ENCODE results near the gene TOB1.
"Not testable (repeated sequence)": the region's sequence is repeated elsewhere in the genome, so short reads cannot be mapped to it uniquely, and the experiment has no call there.

TOB1 gene

GRCh38 chr17:50902372-50903353 lies 36.5 kb upstream of the TOB1 start:
- no peak for TF ChIP-seq CTCF (conservative IDR thresholded peaks at IDR 0.05; ENCODE audit: low read depth, low read length)
- H3K4me3 ChIP-seq (ENCODE audit: low read depth, low read length), result no peak overlapping the region
- DNase-seq (ENCODE audit: low read depth), result no peak

- TF ChIP-seq CTCF (conservative IDR thresholded peaks at IDR 0.05; ENCODE audit: low read depth, low read length), result no peak
- DNase-seq (ENCODE audit: low read depth), result no peak
- H3K4me3 ChIP-seq (ENCODE audit: low read depth, low read length), result no peak overlapping the region
These were observed 34.3 kb upstream of the TOB1 start for GRCh38 chr17:50900383-50900892.

GRCh38 chr17:50899559-50900319 lies 33.6 kb upstream of the TOB1 start:
- DNase-seq (ENCODE audit: low read depth), result no peak
- no peak overlapping the region for H3K4me3 ChIP-seq (ENCODE audit: low read depth, low read length)
- TF ChIP-seq CTCF (conservative IDR thresholded peaks at IDR 0.05; ENCODE audit: low read depth, low read length), result no peak

- no peak for DNase-seq (ENCODE audit: low read depth)
- H3K4me3 ChIP-seq (ENCODE audit: low read depth, low read length), result no peak overlapping the region
- no peak for TF ChIP-seq CTCF (conservative IDR thresholded peaks at IDR 0.05; ENCODE audit: low read depth, low read length)
These were observed 32.9 kb upstream of the TOB1 start for GRCh38 chr17:50899005-50899460.

- no peak for DNase-seq (ENCODE audit: low read depth)
- TF ChIP-seq CTCF (conservative IDR thresholded peaks at IDR 0.05; ENCODE audit: low read depth, low read length), result no peak
- H3K4me3 ChIP-seq (ENCODE audit: low read depth, low read length), result no peak overlapping the region
These were observed 32.3 kb upstream of the TOB1 start for GRCh38 chr17:50898369-50899004.

- not testable (repeated sequence) for DNase-seq (ENCODE audit: low read depth); H3K4me3 ChIP-seq (ENCODE audit: low read depth, low read length)
These were observed 28.4 kb upstream of the TOB1 start for GRCh38 chr17:50894513-50894912.
